A673 (cell line): ENCODE data around the gene OR2J1. TPM values are rescaled to one million over a fixed set of nuclear protein-coding genes. Genes with fewer than 3 reads are reported as not detected.

ENCODE experiments used
- BruUV-seq: library from RNA; stranded (reverse); fragments of 400-500 nt; replicated peaks from 2 replicates; lab custom pipeline; 2021; lab: Mats Ljungman, UMichigan
- CTCF ChIA-PET: fragments of 300-600 bp; sonication (Branson Sonifier 250); formaldehyde crosslinking; loops from one replicate; lab custom pipeline; 2022; ENCODE audit warnings: antibody characterized with exemption; lab: Charles Lee
- POLR2A ChIA-PET: fragments of 300-600 bp; sonication (Branson Sonifier 250); formaldehyde crosslinking; loops from one replicate; lab custom pipeline; 2022; ENCODE audit warnings: antibody characterized with exemption; ENCODE audit not compliant: low non-redundant PET; lab: Charles Lee
- DNase-seq: peaks from one replicate; pipeline ENCODE4 v3.0.0-alpha.2; 2015; ENCODE audit warnings: low spot score
- H3K27ac ChIP-seq: fragments of 200-600 bp; sonication (generic); 2 replicates; pipeline ENCODE4 v1.5.1; 2016; ENCODE audit warnings: mixed run types, low read depth, mild to moderate bottlenecking, mixed read lengths, antibody characterized with exemption, low read length; ENCODE audit not compliant: poor library complexity, severe bottlenecking
- H3K27me3 ChIP-seq: fragments of 200-600 bp; sonication (generic); replicated peaks from 2 replicates; pipeline ENCODE4 v1.6.1; 2017; ENCODE audit warnings: mixed run types, low read depth, mild to moderate bottlenecking, mixed read lengths, antibody characterized with exemption, low read length; ENCODE audit not compliant: insufficient read depth, poor library complexity
- H3K36me3 ChIP-seq: fragments of 200-600 bp; sonication (generic); 2 replicates; pipeline ENCODE4 v1.6.1; 2016; ENCODE audit warnings: mixed run types, mild to moderate bottlenecking, mixed read lengths, antibody characterized with exemption, low read length; ENCODE audit not compliant: insufficient read depth, poor library complexity, severe bottlenecking
- H3K4me1 ChIP-seq: fragments of 200-600 bp; sonication (generic); 2 replicates; pipeline ENCODE4 v1.6.1; 2017; ENCODE audit warnings: mixed run types, mild to moderate bottlenecking, mixed read lengths, antibody characterized with exemption, low read length; ENCODE audit not compliant: insufficient read depth, poor library complexity, severe bottlenecking
- H3K4me3 ChIP-seq: fragments of 200-600 bp; sonication (generic); 2 replicates; pipeline ENCODE4 v1.5.1; 2016; ENCODE audit warnings: low read depth, mixed run types, mild to moderate bottlenecking, mixed read lengths, low read length; ENCODE audit not compliant: poor library complexity, severe bottlenecking
- H3K9me3 ChIP-seq: fragments of 200-600 bp; sonication (generic); 2 replicates; pipeline ENCODE4 v1.6.1; 2016; ENCODE audit warnings: mixed run types, low read depth, mild to moderate bottlenecking, mixed read lengths, antibody characterized with exemption, low read length; ENCODE audit not compliant: poor library complexity, severe bottlenecking
- CTCF ChIP-seq: fragments of 300-800, 200-600 bp; sonication (generic); conservative IDR thresholded peaks from 2 replicates; pipeline ENCODE4 v1.5.1; 2017; ENCODE audit warnings: low read depth, mild to moderate bottlenecking, antibody characterized with exemption, low read length, moderate library complexity, mixed read lengths
- EZH2 ChIP-seq: fragments of 200-600 bp; sonication (generic); IDR thresholded peaks from 2 replicates; pipeline ENCODE4 v1.6.1; 2017; ENCODE audit warnings: borderline replicate concordance, low read depth, mild to moderate bottlenecking, mixed read lengths, antibody characterized with exemption, low read length; ENCODE audit not compliant: poor library complexity, severe bottlenecking
- intact Hi-C: fragments of 100-400 bp; cut with micrococcal nuclease; formaldehyde crosslinking; loops from one replicate; pipeline ENCODE4 v1.10.0; 2022; ENCODE audit not compliant: unreplicated experiment
- total RNA-seq: library from RNA; stranded (reverse); gene quantifications from 2 replicates; pipeline ENCODE4 v1.2.3, GENCODE V29; 2021

OR2J1 gene
- total RNA-seq, 1 experiment from 2014 or later, result not detected

GRCh38 chr6:29141606-29142005, 42.3 kb downstream of the OR2J1 start:
- H3K36me3 ChIP-seq, result no peaks in the 10 kb centered on the region
- CTCF ChIA-PET, result no interaction called here
- intact Hi-C loops, result no loop called here
- H3K27ac ChIP-seq, result no peak overlapping the region
- BruUV-seq, result no TSS peak
- H3K27me3 ChIP-seq, result peaks cover 4% of the 10 kb centered on the region
- H3K4me3 ChIP-seq, result no peak overlapping the region
- peaks cover 10% of the 10 kb centered on the region for H3K9me3 ChIP-seq
- DNase-seq, result no peak
- H3K4me1 ChIP-seq, result no peaks in the 10 kb centered on the region
- POLR2A ChIA-PET, result no interaction called here
- TF ChIP-seq CTCF, result no peak
- no peak for TF ChIP-seq EZH2

- BruUV-seq, result no TSS peak
- Histone ChIP-seq H3K4me3 (no peak overlapping the region), H3K27ac (no peak overlapping the region), H3K4me1 (no peaks in the 10 kb centered on the region), H3K9me3 (peaks cover 10% of the 10 kb centered on the region), H3K27me3 (no peaks in the 10 kb centered on the region), H3K36me3 (no peaks in the 10 kb centered on the region)
- DNase-seq, result no peak
- TF ChIP-seq EZH2, result no peak
- TF ChIP-seq CTCF, result no peak
- intact Hi-C loops, result no loop called here
- CTCF ChIA-PET, result no interaction called here
- POLR2A ChIA-PET, result no interaction called here
Observed at GRCh38 chr6:29142309-29142708, 43.0 kb downstream of the OR2J1 start.

- no peaks in the 10 kb centered on the region for H3K4me1 ChIP-seq
- H3K27me3 ChIP-seq, result no peaks in the 10 kb centered on the region
- H3K9me3 ChIP-seq, result peaks cover 10% of the 10 kb centered on the region
- H3K36me3 ChIP-seq, result no peaks in the 10 kb centered on the region
- no peak for DNase-seq
- no peak overlapping the region for H3K27ac ChIP-seq
- H3K4me3 ChIP-seq, result no peak overlapping the region
- POLR2A ChIA-PET, result no interaction called here
- no TSS peak for BruUV-seq
- intact Hi-C loops, result no loop called here
- TF ChIP-seq EZH2 (no peak), CTCF (no peak)
- CTCF ChIA-PET, result no interaction called here
Observed at GRCh38 chr6:29146179-29146578, 46.9 kb downstream of the OR2J1 start.
